ENCODE data around the gene POU6F1. TPM values are rescaled to one million over a fixed set of nuclear protein-coding genes. Genes with fewer than 3 reads are reported as not detected.

The POU6F1 gene
- total RNA-seq, 4 donors from 2014 or later: 5.8 to 14.8 (median 8.5) TPM

DNA sequence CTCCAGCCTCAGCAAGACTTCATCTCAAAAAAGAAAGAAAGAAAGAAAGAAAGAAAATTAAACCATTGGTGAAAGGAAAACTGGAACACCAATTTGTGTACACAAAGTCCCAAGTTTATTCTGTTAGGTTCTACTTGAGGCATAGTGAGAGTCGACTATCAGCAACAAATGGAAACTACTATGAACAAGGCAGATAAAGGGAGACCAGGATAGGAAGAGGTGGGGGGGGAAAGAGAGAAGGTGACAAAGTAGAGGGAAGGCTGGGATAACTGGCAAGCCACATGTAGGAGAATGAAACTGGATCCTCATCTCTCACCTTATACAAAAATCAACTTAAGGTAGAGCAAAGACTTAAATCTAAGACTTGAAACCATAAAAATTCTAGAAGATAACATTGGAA, 70.6 kb downstream of the POU6F1 start:
- no peak for DNase-seq (ENCODE audit: low spot score)
- TF ChIP-seq, protein P1, sequence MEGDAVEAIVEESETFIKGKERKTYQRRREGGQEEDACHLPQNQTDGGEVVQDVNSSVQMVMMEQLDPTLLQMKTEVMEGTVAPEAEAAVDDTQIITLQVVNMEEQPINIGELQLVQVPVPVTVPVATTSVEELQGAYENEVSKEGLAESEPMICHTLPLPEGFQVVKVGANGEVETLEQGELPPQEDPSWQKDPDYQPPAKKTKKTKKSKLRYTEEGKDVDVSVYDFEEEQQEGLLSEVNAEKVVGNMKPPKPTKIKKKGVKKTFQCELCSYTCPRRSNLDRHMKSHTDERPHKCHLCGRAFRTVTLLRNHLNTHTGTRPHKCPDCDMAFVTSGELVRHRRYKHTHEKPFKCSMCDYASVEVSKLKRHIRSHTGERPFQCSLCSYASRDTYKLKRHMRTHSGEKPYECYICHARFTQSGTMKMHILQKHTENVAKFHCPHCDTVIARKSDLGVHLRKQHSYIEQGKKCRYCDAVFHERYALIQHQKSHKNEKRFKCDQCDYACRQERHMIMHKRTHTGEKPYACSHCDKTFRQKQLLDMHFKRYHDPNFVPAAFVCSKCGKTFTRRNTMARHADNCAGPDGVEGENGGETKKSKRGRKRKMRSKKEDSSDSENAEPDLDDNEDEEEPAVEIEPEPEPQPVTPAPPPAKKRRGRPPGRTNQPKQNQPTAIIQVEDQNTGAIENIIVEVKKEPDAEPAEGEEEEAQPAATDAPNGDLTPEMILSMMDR (IDR thresholded peaks at IDR 0.05): no peak
- ATAC-seq (ENCODE audit: low FRiP score): no peak

DNA sequence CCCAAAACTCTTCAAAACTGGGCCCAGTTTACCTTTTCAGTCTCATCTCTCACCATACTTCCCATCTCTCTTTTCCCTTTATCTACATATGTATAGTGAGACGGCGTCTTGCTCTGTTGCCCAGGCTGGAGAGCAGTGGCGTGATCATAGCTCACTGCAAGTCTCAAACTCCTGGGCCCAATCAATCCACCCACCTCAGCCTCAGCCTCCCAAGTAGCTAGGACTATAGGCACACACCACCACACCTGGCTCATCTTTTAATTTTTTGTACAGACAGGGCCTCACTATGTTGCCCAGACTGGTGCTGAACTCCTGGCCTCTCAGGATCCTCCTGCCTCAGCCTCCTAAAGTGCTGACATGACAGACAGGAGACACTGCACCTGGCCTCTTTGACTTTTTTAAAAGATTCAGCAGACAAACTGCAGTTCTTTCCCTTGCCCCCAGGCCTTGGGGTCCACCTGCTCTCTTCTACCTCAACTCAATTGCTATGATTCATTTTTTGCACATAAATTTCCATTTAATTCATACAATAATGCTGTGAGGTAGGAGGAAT, 78.5 kb downstream of the POU6F1 start:
- TF ChIP-seq, protein P1 (IDR thresholded peaks at IDR 0.05): no peak
- no peak for ATAC-seq (ENCODE audit: low FRiP score)

More for the DNA sequence above, 78.5 kb downstream of the POU6F1 start:
- DNase-seq (ENCODE audit: low spot score): no peak

Small RNA genes within 50 kb of the gene (small RNA-seq; reads per million reads assigned to genes)
- gene RF00019: not detected
- gene RNU6-199P: not detected

Other genes with a start within 250 kb of the POU6F1 start
- gene SLC11A2, start 191.7 kb downstream of the POU6F1 start, total RNA-seq: 10 to 100 TPM; 39.6 to 59.6 (median 50.7) TPM
- 10 to 100 TPM; 38.9 to 68.4 (median 60.5) TPM for gene LETMD1, start 169.7 kb downstream of the POU6F1 start, total RNA-seq
- 10 to 100 TPM; 25.5 to 30.8 (median 27.1) TPM for gene CSRNP2, start 134.5 kb downstream of the POU6F1 start, total RNA-seq
- 10 to 100 TPM; 10.1 to 14.3 (median 12.2) TPM for gene TFCP2, start 44.9 kb downstream of the POU6F1 start, total RNA-seq
- 100 to 1,000 TPM; 213 to 277 (median 235) TPM for gene DAZAP2, start 20.8 kb upstream of the POU6F1 start, total RNA-seq
- 10 to 100 TPM in 2 of 4 donors, 1 to 10 TPM in 2; 3.8 to 12.0 (median 7.0) TPM for gene SMAGP, start 52.4 kb upstream of the POU6F1 start, total RNA-seq
- gene BIN2, start 106.1 kb upstream of the POU6F1 start, total RNA-seq: 10 to 100 TPM in 3 of 4 donors, 1 to 10 TPM in 1; 4.8 to 26.5 (median 13.0) TPM
- not detected for gene CELA1, start 128.6 kb upstream of the POU6F1 start, total RNA-seq
- 10 to 100 TPM in 3 of 4 donors, 1 to 10 TPM in 1; 4.2 to 12.9 (median 10.7) TPM for gene GALNT6, start 173.3 kb upstream of the POU6F1 start, total RNA-seq
- gene SLC4A8, start 206.8 kb upstream of the POU6F1 start, total RNA-seq: 1 to 10 TPM in 3 of 4 donors, under 1 TPM in 1; 0.37 to 4.7 (median 1.8) TPM

Data from omental fat pad (tissue), 4 donors.